Peyer's patch (tissue), 4 donors: ENCODE measurements around the gene TNFSF12.

Experiments
- POLR2A ChIP-seq, 2 donors: fragments of 450-650 bp; IDR thresholded peaks; one replicate each; pipeline ENCODE4 v1.5.1; 2017; ENCODE audit warnings: antibody characterized with exemption in 2 of 2, mild to moderate bottlenecking in 2 of 2, moderate library complexity in 2 of 2
- TF ChIP-seq, protein P1 (sequence below), 6 experiments: fragments of 450-650 bp in 4 of 6; fragments of 200-600 bp in 2 of 6; sonication (generic) in 1 of 6; IDR thresholded peaks; one replicate each; pipeline ENCODE4 v1.5.1; 2017 to 2019; ENCODE audit warnings: antibody characterized with exemption in 6 of 6, mild to moderate bottlenecking in 3 of 6, moderate library complexity in 1 of 6

DNA sequence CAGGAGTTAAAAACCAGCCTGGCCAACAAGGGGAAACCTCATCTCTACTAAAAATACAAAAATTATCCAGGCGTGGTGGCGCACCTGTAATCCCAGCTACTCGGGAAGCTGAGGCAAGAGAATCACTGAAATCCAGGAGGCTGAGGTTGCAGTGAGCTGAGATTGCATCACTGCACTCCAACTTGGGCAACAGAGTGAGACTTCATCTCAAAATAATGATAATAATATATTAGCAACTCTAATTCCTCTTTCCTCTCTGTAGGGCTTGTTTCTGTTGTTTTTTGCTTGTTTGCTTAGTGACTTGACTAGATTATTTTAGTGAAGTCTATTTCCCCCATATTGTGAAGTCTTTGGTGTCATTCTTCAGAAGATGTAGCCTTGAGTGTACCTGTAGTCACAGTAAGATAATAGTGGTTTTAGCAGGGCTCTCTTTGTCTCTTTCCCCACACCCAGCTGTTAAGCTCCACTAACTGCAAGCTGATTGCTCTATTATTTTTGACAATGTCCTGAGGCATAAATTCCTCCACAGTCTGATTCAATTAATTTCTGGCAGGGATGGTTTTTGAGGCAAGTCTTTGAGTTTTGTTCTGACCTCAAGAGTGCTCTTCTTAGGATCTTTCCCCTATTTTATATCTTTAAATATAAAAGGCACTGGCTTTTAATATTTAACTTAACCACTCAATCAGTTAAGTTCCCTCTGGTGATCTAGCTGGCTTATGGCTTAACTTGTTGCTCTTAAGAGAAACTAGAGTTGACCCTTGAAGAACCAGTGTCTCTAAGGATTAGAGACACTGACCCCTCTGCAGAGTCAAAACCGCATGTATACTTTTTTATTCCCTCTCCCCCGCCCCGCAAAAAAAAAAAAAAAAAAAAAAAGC lies 18.6 kb upstream of the TNFSF12 start:
- no peak for TF ChIP-seq POLR2A (IDR thresholded peaks at IDR 0.05)
- TF ChIP-seq, protein P1, sequence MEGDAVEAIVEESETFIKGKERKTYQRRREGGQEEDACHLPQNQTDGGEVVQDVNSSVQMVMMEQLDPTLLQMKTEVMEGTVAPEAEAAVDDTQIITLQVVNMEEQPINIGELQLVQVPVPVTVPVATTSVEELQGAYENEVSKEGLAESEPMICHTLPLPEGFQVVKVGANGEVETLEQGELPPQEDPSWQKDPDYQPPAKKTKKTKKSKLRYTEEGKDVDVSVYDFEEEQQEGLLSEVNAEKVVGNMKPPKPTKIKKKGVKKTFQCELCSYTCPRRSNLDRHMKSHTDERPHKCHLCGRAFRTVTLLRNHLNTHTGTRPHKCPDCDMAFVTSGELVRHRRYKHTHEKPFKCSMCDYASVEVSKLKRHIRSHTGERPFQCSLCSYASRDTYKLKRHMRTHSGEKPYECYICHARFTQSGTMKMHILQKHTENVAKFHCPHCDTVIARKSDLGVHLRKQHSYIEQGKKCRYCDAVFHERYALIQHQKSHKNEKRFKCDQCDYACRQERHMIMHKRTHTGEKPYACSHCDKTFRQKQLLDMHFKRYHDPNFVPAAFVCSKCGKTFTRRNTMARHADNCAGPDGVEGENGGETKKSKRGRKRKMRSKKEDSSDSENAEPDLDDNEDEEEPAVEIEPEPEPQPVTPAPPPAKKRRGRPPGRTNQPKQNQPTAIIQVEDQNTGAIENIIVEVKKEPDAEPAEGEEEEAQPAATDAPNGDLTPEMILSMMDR (IDR thresholded peaks at IDR 0.05) = no peak
